ENCODE results near the gene COL27A1.

Gene COL27A1

DNA sequence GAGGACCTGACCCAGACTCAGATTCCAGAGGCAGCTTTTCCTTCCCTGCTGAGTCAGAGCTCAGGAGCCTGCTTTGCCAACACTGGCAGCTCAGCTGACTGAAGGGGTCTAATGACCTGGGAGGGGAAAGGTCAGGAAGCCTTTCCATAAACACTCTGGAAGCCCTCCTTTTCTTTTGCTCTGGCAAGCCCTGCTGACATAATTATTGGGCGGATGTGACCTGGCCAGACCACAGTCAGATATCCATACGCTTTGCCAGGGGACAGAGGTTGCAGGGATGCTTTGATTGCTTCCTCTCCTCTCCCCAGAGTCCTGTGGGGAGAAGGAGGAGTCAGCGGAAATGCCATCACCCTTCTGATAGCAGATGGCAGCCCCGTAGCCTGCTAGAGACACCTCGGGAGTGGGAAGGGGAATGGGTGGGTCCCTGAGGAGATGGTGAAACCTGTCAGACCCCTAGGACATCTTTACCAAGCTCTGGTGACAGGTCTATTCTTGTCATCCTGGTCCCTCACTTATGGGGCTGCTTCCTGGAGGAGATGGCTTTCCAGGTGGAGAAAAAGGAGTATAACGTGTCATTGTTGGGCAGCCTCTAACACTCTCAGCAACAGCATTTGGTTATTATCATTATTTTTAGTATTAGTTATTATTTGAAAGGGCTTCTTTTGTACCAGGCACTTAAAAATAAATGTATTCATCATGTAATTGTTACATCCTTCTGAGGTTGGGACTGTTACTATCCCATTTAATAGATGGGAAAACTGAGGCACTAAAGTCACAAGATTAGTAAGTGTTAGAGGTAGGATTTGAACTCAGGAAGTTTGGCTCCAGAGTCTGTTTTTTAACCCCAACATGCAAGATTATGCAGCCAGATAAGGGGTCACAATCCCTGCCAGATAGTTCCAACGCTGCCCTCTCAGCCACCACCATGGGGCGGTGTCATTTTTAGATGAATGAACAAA lies 11.6 kb downstream of the COL27A1 start:
- Histone ChIP-seq H3K9me3 (ENCODE audit: insufficient read depth, low read length) (no peaks in the 10 kb centered on the region), H3K36me3 (ENCODE audit: insufficient read depth, insufficient read length, low read length) (peaks cover 71% of the 10 kb centered on the region), H3K4me1 (ENCODE audit: insufficient read depth, insufficient read length) (peaks cover 8% of the 10 kb centered on the region), H3K9ac (ENCODE audit: insufficient read length, low read depth) (no peak overlapping the region), H3K27me3 (ENCODE audit: insufficient read depth, insufficient read length) (no peaks in the 10 kb centered on the region), H3K4me3 (ENCODE audit: insufficient read length, low read depth) (no peak overlapping the region)
- no peak for DNase-seq (ENCODE audit: low read depth, low spot score)
- TF ChIP-seq YY1 (IDR thresholded peaks at IDR 0.05; ENCODE audit: insufficient read depth, insufficient read length) = no peak
- TF ChIP-seq ZNF274 (IDR thresholded peaks at IDR 0.05; ENCODE audit: low read depth, low read length) = no peak
- no peak for TF ChIP-seq SUZ12 (IDR thresholded peaks at IDR 0.05; ENCODE audit: extremely low read depth, insufficient read depth, insufficient read length)

DNA sequence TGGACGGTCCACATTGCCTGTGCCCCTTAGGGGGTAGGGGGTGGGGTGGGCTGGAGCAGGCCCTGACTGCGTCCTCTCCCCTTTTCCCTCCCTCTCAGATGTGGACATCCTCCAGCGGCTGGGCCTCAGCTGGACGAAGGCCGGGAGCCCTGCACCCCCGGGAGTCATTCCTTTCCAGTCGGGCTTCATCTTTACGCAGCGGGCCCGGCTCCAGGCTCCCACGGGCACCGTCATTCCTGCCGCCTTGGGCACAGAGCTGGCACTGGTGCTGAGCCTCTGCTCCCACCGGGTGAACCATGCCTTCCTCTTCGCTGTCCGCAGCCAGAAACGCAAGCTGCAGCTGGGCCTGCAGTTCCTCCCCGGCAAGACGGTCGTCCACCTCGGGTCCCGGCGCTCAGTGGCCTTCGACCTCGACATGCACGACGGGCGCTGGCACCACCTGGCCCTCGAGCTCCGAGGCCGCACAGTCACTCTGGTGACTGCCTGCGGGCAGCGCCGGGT lies 12.3 kb downstream of the COL27A1 start:
- no peak for TF ChIP-seq ZNF274 (IDR thresholded peaks at IDR 0.05; ENCODE audit: low read depth, low read length)
- no peak for TF ChIP-seq SUZ12 (IDR thresholded peaks at IDR 0.05; ENCODE audit: extremely low read depth, insufficient read depth, insufficient read length)
- TF ChIP-seq YY1 (IDR thresholded peaks at IDR 0.05; ENCODE audit: insufficient read depth, insufficient read length) = no peak
- peaks cover 2% of the 10 kb centered on the region for H3K4me1 ChIP-seq (ENCODE audit: insufficient read depth, insufficient read length)
- H3K4me3 ChIP-seq (ENCODE audit: insufficient read length, low read depth) = no peak overlapping the region
- no peaks in the 10 kb centered on the region for H3K27me3 ChIP-seq (ENCODE audit: insufficient read depth, insufficient read length)
- H3K9ac ChIP-seq (ENCODE audit: insufficient read length, low read depth) = no peak overlapping the region
- DNase-seq (ENCODE audit: low read depth, low spot score) = no peak
- H3K9me3 ChIP-seq (ENCODE audit: insufficient read depth, low read length) = no peaks in the 10 kb centered on the region
- peaks cover 70% of the 10 kb centered on the region for H3K36me3 ChIP-seq (ENCODE audit: insufficient read depth, insufficient read length, low read length)

DNA sequence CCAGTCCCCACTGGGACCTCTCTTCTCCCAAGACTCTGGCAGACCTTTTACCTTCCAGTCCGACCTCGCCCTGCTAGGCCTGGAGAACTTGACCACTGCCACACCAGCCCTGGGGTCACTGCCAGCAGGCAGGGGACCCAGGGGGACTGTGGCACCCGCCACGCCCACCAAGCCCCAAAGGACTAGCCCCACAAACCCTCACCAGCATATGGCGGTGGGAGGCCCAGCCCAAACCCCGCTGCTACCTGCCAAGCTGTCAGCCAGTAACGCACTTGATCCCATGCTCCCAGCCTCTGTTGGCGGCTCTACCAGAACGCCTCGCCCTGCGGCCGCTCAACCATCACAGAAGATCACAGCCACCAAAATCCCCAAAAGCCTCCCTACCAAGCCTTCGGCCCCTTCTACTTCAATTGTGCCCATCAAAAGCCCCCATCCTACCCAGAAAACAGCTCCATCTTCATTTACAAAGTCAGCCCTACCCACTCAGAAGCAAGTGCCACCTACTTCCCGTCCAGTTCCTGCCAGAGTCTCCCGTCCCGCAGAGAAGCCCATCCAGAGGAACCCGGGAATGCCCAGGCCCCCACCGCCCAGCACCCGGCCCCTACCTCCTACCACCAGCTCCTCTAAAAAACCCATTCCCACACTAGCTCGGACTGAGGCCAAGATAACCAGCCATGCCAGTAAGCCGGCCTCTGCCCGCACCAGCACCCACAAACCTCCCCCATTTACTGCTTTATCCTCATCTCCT lies 13.1 kb downstream of the COL27A1 start:
- no peak for DNase-seq (ENCODE audit: low read depth, low spot score)
- Histone ChIP-seq H3K4me1 (ENCODE audit: insufficient read depth, insufficient read length) (no peaks in the 10 kb centered on the region), H3K9ac (ENCODE audit: insufficient read length, low read depth) (no peak overlapping the region), H3K9me3 (ENCODE audit: insufficient read depth, low read length) (no peaks in the 10 kb centered on the region), H3K36me3 (ENCODE audit: insufficient read depth, insufficient read length, low read length) (peaks cover 76% of the 10 kb centered on the region), H3K27me3 (ENCODE audit: insufficient read depth, insufficient read length) (no peaks in the 10 kb centered on the region), H3K4me3 (ENCODE audit: insufficient read length, low read depth) (no peak overlapping the region)
- no peak for TF ChIP-seq ZNF274 (IDR thresholded peaks at IDR 0.05; ENCODE audit: low read depth, low read length)
- TF ChIP-seq YY1 (IDR thresholded peaks at IDR 0.05; ENCODE audit: insufficient read depth, insufficient read length) = no peak
- TF ChIP-seq SUZ12 (IDR thresholded peaks at IDR 0.05; ENCODE audit: extremely low read depth, insufficient read depth, insufficient read length) = no peak

DNA sequence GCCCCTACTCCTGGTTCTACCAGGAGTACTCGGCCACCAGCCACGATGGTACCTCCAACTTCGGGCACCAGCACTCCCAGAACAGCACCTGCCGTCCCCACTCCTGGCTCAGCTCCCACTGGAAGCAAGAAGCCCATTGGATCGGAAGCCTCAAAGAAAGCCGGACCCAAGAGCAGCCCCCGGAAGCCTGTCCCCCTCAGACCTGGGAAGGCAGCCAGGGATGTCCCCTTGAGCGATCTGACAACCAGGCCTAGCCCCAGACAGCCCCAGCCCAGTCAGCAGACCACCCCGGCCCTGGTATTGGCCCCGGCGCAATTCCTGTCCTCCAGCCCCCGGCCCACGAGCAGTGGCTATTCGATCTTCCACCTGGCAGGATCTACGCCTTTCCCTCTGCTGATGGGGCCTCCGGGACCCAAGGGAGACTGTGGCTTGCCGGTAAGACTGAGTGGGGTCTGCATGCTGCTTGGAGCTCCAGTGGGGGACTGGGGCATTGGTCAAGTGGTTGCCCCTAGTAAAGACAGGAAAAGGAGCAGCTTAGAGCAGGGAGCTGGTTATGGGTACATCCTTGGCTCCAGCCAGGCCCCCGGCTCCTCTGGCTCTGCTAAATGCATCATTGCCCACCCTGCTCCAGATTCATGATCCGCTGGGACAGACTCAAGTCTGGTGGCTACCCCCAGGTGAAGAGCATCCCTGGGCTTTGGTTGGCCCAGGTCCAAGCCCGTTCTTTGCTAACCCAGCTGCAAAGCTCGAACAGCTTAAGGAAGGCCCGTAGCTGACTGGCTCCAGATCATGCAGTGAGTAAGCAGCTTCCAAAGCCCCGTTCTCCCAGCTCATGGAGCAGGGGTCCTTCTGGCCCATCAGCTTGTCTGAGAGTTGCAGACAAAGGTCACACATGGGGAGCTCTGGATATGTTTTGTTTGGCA lies 14.0 kb downstream of the COL27A1 start:
- DNase-seq (ENCODE audit: low read depth, low spot score) = no peak
- H3K4me1 ChIP-seq (ENCODE audit: insufficient read depth, insufficient read length) = no peaks in the 10 kb centered on the region
- H3K27me3 ChIP-seq (ENCODE audit: insufficient read depth, insufficient read length) = no peaks in the 10 kb centered on the region
- H3K9ac ChIP-seq (ENCODE audit: insufficient read length, low read depth) = no peak overlapping the region
- TF ChIP-seq ZNF274 (IDR thresholded peaks at IDR 0.05; ENCODE audit: low read depth, low read length) = no peak
- H3K36me3 ChIP-seq (ENCODE audit: insufficient read depth, insufficient read length, low read length) = peaks cover 78% of the 10 kb centered on the region
- no peaks in the 10 kb centered on the region for H3K9me3 ChIP-seq (ENCODE audit: insufficient read depth, low read length)
- no peak overlapping the region for H3K4me3 ChIP-seq (ENCODE audit: insufficient read length, low read depth)

DNA sequence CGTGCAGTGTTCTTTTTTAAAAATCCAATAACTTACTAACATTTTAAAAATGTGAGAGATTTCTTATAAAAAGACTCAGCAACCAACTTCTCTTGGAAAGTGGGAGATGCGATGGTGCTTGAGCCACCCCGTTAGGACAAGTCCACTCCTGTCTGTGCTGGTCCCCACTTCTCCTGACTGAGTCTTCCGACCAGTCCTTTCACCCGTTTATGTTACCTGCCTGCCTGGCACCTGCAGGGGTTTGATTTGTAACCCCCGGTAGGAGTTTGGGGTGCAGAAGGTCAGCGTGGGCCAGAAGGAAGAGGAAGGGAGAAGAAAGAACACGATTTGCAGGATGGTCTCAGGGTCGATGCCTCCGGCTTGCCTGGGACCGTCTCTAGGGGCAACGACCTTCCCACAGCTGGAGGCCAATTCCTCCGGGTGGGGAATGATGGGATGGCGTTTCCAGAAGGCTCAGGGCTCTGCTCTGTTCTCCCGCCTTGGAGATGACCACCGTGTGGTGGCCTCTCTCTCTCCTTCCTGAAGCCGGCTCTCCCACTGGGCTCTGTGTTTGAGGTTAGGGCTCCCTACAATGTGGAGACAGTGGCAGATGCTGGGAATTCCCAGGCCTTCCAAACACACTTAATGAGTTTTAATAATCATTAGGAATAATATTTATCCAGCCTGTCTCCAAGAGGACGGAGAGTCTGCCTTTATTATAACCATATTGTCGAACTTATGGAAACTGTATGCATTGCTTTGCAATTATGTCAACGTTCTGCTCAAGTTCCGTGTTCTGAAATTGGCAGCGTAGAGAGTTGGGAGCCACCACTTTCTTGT lies 14.8 kb downstream of the COL27A1 start:
- H3K9ac ChIP-seq (ENCODE audit: insufficient read length, low read depth) = no peak overlapping the region
- H3K36me3 ChIP-seq (ENCODE audit: insufficient read depth, insufficient read length, low read length) = peaks cover 72% of the 10 kb centered on the region
- no peaks in the 10 kb centered on the region for H3K9me3 ChIP-seq (ENCODE audit: insufficient read depth, low read length)
- no peak overlapping the region for H3K4me3 ChIP-seq (ENCODE audit: insufficient read length, low read depth)
- no peaks in the 10 kb centered on the region for H3K27me3 ChIP-seq (ENCODE audit: insufficient read depth, insufficient read length)
- DNase-seq (ENCODE audit: low read depth, low spot score) = no peak
- peaks cover 5% of the 10 kb centered on the region for H3K4me1 ChIP-seq (ENCODE audit: insufficient read depth, insufficient read length)
- no peak for TF ChIP-seq ZNF274 (IDR thresholded peaks at IDR 0.05; ENCODE audit: low read depth, low read length)

DNA sequence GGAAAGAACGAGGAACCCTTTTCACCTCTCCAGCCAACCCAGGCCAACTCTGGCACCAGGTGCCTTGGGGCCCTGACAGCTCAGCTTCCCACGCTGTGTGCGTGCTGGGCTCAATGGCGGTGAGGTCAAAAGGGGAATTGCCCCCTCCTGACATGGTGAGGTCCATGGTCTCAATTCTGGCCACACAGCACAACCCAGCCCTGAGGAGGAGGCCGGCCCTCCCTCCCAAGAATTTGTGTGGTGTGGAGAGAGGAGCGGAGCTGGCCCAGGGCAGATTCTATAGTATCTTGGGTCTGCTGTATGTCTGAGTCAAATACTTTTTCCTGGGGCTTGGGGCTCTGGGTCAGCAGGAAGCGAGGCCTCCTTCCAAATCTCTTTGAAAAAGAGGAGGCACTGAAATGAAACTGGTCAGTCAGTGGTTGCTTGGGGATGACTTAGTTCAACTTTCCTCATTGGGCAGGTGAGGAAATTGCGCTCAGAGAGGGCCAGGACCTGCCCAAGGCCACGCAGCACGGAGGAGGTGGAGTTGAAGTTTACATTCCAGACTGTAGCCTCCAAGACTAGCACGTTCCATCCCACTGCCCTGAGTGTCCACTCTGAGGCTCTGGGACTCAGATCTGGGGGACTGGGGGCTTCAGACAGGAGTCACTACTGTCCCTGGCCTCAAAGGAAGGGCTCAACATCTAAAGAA lies 15.6 kb downstream of the COL27A1 start:
- Histone ChIP-seq H3K9ac (ENCODE audit: insufficient read length, low read depth) (no peak overlapping the region), H3K4me3 (ENCODE audit: insufficient read length, low read depth) (no peak overlapping the region), H3K4me1 (ENCODE audit: insufficient read depth, insufficient read length) (peaks cover 8% of the 10 kb centered on the region), H3K9me3 (ENCODE audit: insufficient read depth, low read length) (no peaks in the 10 kb centered on the region), H3K36me3 (ENCODE audit: insufficient read depth, insufficient read length, low read length) (peaks cover 68% of the 10 kb centered on the region), H3K27me3 (ENCODE audit: insufficient read depth, insufficient read length) (no peaks in the 10 kb centered on the region)
- TF ChIP-seq YY1 (IDR thresholded peaks at IDR 0.05; ENCODE audit: insufficient read depth, insufficient read length) (no peak), SUZ12 (IDR thresholded peaks at IDR 0.05; ENCODE audit: extremely low read depth, insufficient read depth, insufficient read length) (no peak), ZNF274 (IDR thresholded peaks at IDR 0.05; ENCODE audit: low read depth, low read length) (no peak)
- DNase-seq (ENCODE audit: low read depth, low spot score) = no peak

All from NT2/D1 (cell line).